Measurements from ENCODE around the gene CAST. TPM values are rescaled to one million over a fixed set of nuclear protein-coding genes. Genes with fewer than 3 reads are reported as not detected.
"Not testable (repeated sequence)": the region's sequence is repeated elsewhere in the genome, so short reads cannot be mapped to it uniquely, and the experiment has no call there.

The CAST gene
- total RNA-seq, 2 donors from 2014 or later, result 251 to 256 TPM

DNA sequence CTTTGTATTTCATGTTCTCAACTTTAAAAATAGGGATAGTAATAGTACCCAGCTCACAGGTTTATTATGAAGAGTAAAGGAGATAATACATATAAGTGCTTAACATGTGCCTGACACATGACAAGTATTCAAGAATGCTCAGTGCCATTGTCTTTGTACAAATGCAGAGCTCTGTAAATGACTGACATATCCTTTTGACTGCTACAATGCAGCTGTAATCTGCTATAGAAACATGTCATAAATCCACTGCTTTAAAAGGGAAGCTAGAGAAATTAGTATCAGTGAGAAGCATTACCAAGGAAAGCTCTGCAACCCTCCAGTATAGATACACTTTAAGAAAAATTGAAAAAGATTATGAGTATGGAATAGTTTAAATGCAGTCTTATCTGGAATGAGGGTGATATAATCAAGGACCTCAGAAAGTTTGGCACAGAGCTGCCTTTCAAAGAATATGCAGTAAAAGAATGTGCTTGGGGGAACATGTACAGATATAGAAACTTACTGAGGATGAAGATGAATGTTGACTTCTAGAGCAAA lies 127.7 kb downstream of the CAST start:
- intact Hi-C loops (cut with DNase I), result no loop called here
- TF ChIP-seq, protein P1, sequence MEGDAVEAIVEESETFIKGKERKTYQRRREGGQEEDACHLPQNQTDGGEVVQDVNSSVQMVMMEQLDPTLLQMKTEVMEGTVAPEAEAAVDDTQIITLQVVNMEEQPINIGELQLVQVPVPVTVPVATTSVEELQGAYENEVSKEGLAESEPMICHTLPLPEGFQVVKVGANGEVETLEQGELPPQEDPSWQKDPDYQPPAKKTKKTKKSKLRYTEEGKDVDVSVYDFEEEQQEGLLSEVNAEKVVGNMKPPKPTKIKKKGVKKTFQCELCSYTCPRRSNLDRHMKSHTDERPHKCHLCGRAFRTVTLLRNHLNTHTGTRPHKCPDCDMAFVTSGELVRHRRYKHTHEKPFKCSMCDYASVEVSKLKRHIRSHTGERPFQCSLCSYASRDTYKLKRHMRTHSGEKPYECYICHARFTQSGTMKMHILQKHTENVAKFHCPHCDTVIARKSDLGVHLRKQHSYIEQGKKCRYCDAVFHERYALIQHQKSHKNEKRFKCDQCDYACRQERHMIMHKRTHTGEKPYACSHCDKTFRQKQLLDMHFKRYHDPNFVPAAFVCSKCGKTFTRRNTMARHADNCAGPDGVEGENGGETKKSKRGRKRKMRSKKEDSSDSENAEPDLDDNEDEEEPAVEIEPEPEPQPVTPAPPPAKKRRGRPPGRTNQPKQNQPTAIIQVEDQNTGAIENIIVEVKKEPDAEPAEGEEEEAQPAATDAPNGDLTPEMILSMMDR (IDR thresholded peaks at IDR 0.05), result no peak
- TF ChIP-seq POLR2A (IDR thresholded peaks at IDR 0.05) (no peak), POLR2AphosphoS5 (IDR thresholded peaks at IDR 0.05) (no peak)
- DNase-seq (ENCODE audit: low spot score), result no peak
- Histone ChIP-seq H3K27ac (no peak overlapping the region), H3K36me3 (no peaks in the 10 kb centered on the region), H3K27me3 (replicated peaks; ENCODE audit: insufficient read depth) (no peaks in the 10 kb centered on the region), H3K9me3 (no peaks in the 10 kb centered on the region), H3K4me3 (no peak overlapping the region), H3K4me1 (replicated peaks) (no peaks in the 10 kb centered on the region)

DNA sequence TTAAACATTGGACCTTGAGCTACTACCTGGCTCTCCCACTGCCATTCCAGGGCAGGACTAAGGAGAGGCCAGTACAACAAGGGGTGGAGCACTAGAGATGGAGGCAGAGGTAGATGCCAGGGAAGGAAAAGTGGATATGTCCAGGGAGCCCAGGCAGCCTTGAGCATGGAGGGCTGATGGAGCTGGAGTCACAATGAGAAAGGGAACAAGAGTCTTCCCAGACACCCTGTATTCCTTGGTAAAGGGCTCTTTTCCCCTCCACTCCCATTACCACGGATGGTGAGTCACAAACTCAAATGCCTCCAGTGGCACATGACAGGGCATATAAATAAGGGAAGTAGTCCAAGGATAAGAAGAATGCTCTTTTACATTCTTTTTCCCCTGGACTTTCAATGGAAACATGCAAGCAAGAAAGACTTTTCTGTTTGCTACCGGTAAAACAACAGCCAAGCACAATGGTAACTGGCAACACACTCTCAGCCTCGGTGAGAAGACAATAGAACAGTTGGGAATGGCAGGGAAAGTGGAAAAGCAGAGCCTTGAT lies 128.9 kb downstream of the CAST start:
- no peaks in the 10 kb centered on the region for H3K36me3 ChIP-seq
- 41% methylated on average over 3 of the region's 3 CpGs for WGBS
- no peak overlapping the region for H3K27ac ChIP-seq
- no peak overlapping the region for H3K4me3 ChIP-seq
- no peak for TF ChIP-seq POLR2AphosphoS5 (IDR thresholded peaks at IDR 0.05)
- TF ChIP-seq, protein P1 (IDR thresholded peaks at IDR 0.05), result no peak
- TF ChIP-seq POLR2A (IDR thresholded peaks at IDR 0.05), result no peak
- DNase-seq (ENCODE audit: low spot score), result no peak
- H3K4me1 ChIP-seq (replicated peaks), result no peaks in the 10 kb centered on the region
- intact Hi-C loops (cut with DNase I), result no loop called here
- no peaks in the 10 kb centered on the region for H3K9me3 ChIP-seq
- no peaks in the 10 kb centered on the region for H3K27me3 ChIP-seq (replicated peaks; ENCODE audit: insufficient read depth)

DNA sequence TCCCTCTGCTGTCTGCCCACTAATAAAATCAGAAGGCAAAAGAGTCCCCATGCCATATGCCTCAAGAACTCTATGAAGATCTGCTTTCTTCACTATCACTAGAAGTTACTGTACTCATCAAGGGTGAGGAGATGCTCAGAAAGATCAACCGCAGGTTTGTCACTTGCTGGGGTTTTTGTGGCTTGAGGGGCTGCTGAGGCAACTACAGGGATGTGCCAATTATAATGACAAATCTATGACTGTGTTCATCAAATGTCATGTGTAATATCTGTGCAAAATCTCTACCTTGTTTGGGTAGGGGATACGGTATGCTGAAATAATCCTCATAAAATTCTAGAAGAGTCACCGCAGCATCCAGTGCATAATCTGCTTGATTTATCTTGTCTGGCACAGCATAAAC lies 132.6 kb downstream of the CAST start:
- no peaks in the 10 kb centered on the region for H3K9me3 ChIP-seq
- DNase-seq (ENCODE audit: low spot score), result no peak
- TF ChIP-seq POLR2A (IDR thresholded peaks at IDR 0.05), result no peak
- TF ChIP-seq, protein P1 (IDR thresholded peaks at IDR 0.05), result no peak
- no peak for TF ChIP-seq POLR2AphosphoS5 (IDR thresholded peaks at IDR 0.05)
- WGBS, result 59% methylated on average over 3 of the region's 3 CpGs
- peaks cover 0 to 4% of the 10 kb centered on the region in 2 donors for H3K36me3 ChIP-seq
- H3K27ac ChIP-seq, result no peak overlapping the region
- no peaks in the 10 kb centered on the region for H3K27me3 ChIP-seq (replicated peaks; ENCODE audit: insufficient read depth)
- H3K4me3 ChIP-seq, result no peak overlapping the region
- H3K4me1 ChIP-seq (replicated peaks), result no peaks in the 10 kb centered on the region
- intact Hi-C loops (cut with DNase I), result no loop called here

DNA sequence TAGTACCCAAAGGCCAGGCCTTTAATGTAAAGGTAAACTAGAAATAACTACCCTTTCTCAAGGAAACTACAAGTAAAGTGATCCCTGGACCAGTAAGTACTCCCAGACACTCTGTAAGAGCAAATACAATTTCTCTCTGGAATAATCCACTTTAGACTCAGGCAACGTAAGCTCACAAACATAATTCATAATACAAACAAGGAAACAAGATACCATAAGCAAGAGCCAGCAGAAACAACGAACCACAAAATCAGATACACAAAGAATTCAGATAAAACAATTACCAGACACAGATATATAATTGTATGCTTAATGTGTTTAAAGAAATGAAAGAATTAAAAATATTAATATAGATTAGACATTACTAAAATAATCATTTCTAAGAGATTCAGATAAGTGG lies 133.4 kb downstream of the CAST start:
- Histone ChIP-seq H3K9me3 (no peaks in the 10 kb centered on the region), H3K4me1 (replicated peaks) (no peaks in the 10 kb centered on the region), H3K27me3 (replicated peaks; ENCODE audit: insufficient read depth) (no peaks in the 10 kb centered on the region), H3K36me3 (peaks cover 0 to 4% of the 10 kb centered on the region in 2 donors), H3K27ac (no peak overlapping the region), H3K4me3 (no peak overlapping the region)
- 92% methylated on average over 2 of the region's 2 CpGs for WGBS
- no peak for DNase-seq (ENCODE audit: low spot score)
- TF ChIP-seq POLR2A (IDR thresholded peaks at IDR 0.05) (no peak), POLR2AphosphoS5 (IDR thresholded peaks at IDR 0.05) (no peak)
- TF ChIP-seq, protein P1 (IDR thresholded peaks at IDR 0.05), result no peak
- intact Hi-C loops (cut with DNase I), result no loop called here

DNA sequence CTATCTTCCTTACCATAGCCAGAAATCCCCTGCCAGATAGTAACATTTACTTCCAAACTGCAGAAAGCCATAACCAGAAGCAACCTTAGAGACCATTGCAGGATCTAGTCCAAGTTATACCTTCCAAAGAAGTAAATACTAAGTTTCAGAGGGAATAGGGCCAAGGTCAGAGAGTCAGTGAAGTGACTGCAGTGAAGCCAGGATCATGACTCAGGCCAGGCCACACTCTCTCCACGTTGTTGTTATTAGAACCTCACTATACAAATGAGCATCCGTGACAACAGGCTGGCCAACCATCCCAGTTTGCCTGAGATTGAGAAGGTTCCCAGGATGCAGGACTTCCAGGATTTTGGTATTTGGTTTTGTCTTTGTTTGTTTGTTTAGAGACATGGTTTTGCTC lies 134.3 kb downstream of the CAST start:
- H3K27me3 ChIP-seq (replicated peaks; ENCODE audit: insufficient read depth), result no peaks in the 10 kb centered on the region
- H3K36me3 ChIP-seq, result peaks cover 0 to 4% of the 10 kb centered on the region in 2 donors
- intact Hi-C loops (cut with DNase I), result no loop called here
- H3K27ac ChIP-seq, result no peak overlapping the region
- 87% methylated on average over 2 of the region's 2 CpGs for WGBS
- H3K4me3 ChIP-seq, result no peak overlapping the region
- no peak for TF ChIP-seq POLR2A (IDR thresholded peaks at IDR 0.05)
- no peak for TF ChIP-seq POLR2AphosphoS5 (IDR thresholded peaks at IDR 0.05)
- TF ChIP-seq, protein P1 (IDR thresholded peaks at IDR 0.05), result no peak
- no peak for DNase-seq (ENCODE audit: low spot score)
- H3K9me3 ChIP-seq, result no peaks in the 10 kb centered on the region
- no peaks in the 10 kb centered on the region for H3K4me1 ChIP-seq (replicated peaks)

DNA sequence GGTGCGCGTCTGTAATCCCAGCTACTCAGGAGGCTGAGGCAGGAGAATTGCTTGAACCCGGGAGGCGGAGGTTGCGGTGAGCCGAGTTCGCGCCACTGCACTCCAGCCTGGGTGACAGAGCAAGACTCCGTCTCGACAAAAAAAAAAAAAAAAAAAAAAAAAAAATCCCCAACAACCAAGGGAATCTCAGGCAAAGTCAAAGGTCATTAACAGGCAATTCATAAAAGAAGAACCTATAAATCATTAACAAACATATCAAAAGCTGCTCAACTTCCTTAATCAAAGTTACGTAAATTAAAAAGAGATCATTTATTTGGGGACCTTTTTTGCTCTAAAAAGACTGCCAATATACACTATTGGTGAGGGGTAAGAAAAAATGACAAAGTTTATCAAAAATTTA lies 139.5 kb downstream of the CAST start:
- not testable (repeated sequence) for H3K9me3 ChIP-seq; H3K27ac ChIP-seq; H3K27me3 ChIP-seq (replicated peaks; ENCODE audit: insufficient read depth); H3K4me3 ChIP-seq; H3K4me1 ChIP-seq (replicated peaks); H3K36me3 ChIP-seq; DNase-seq (ENCODE audit: low spot score)
- WGBS, result 94% methylated on average over 11 of the region's 11 CpGs
- intact Hi-C loops (cut with DNase I), result loop anchor here (10.0 kb wide), 1 partner anchor 47 kb away; no protein-coding TSS in a partner anchor
